Astrocyte (in vitro differentiated cells and primary cell): Measurements from ENCODE around the gene GPR33.

ENCODE experiments used
- CTCF ChIP-seq: IDR thresholded peaks from 2 replicates; pipeline ENCODE4 v1.5.1; 2011; ENCODE audit warnings: low read depth, mild to moderate bottlenecking, inconsistent platforms, low read length, moderate library complexity; ENCODE audit not compliant: insufficient read depth
- EZH2 ChIP-seq: IDR thresholded peaks from 2 replicates; pipeline ENCODE4 v1.6.1; 2012; ENCODE audit warnings: mild to moderate bottlenecking, low read length, inconsistent platforms; ENCODE audit not compliant: insufficient read depth

GRCh38 chr14:31441273-31442111 is 46.3 kb downstream of the GPR33 start:
- TF ChIP-seq EZH2 (no peak), CTCF (no peak)
